DOHH2 (cell line): ENCODE measurements around the gene KLC4.
"Not testable (repeated sequence)": the region's sequence is repeated elsewhere in the genome, so short reads cannot be mapped to it uniquely, and the experiment has no call there.

Experiments
- H3F3A ChIP-seq: fragments of 200-600 bp; sonication (generic), shearing (Covaris generic); 2 replicates; pipeline ENCODE4 v1.6.0; 2016; ENCODE audit warnings: antibody characterized with exemption, mild to moderate bottlenecking; ENCODE audit not compliant: control insufficient read depth, insufficient read depth
- H3K27ac ChIP-seq: fragments of 200-600 bp; sonication (generic); 2 replicates; pipeline ENCODE4 v1.5.1; 2014; ENCODE audit warnings: low read depth, mild to moderate bottlenecking, low read length, moderate library complexity
- H3K27me3 ChIP-seq: fragments of 200-600 bp; sonication (generic); 2 replicates; pipeline ENCODE4 v1.6.1; 2014; ENCODE audit warnings: mild to moderate bottlenecking, low read length, mixed read lengths; ENCODE audit not compliant: control insufficient read depth
- H3K36me3 ChIP-seq: fragments of 200-600 bp; sonication (generic); 2 replicates; pipeline ENCODE4 v1.6.1; 2014; ENCODE audit warnings: mild to moderate bottlenecking, low read length, moderate library complexity, mixed read lengths; ENCODE audit not compliant: control insufficient read depth
- H3K4me1 ChIP-seq: fragments of 200-600 bp; sonication (generic); 2 replicates; pipeline ENCODE4 v1.6.1; 2014; ENCODE audit warnings: mild to moderate bottlenecking, low read length, mixed read lengths; ENCODE audit not compliant: control insufficient read depth
- H3K4me2 ChIP-seq: fragments of 200-600 bp; sonication (generic); 2 replicates; pipeline ENCODE4 v1.6.0; 2014; ENCODE audit warnings: mild to moderate bottlenecking, low read length, moderate library complexity
- H3K4me3 ChIP-seq: fragments of 200-600 bp; sonication (generic); 2 replicates; pipeline ENCODE4 v1.5.1; 2014; ENCODE audit warnings: mild to moderate bottlenecking, low read length, mixed read lengths
- H3K79me2 ChIP-seq: fragments of 200-600 bp; sonication (generic); 2 replicates; pipeline ENCODE4 v1.6.1; 2014; ENCODE audit warnings: mild to moderate bottlenecking, low read length, mixed read lengths; ENCODE audit not compliant: control insufficient read depth
- H3K9me2 ChIP-seq: fragments of 200-600 bp; sonication (generic); replicated peaks from 2 replicates; pipeline ENCODE4 v1.6.1; 2014; ENCODE audit warnings: mild to moderate bottlenecking, low read length, mixed read lengths; ENCODE audit not compliant: control insufficient read depth
- H3K9me3 ChIP-seq: fragments of 200-600 bp; sonication (generic); 2 replicates; pipeline ENCODE4 v1.6.1; 2014; ENCODE audit warnings: antibody characterized with exemption, low read length, mixed read lengths; ENCODE audit not compliant: control insufficient read depth, insufficient read depth
- H4K20me1 ChIP-seq: fragments of 200-600 bp; sonication (generic); 2 replicates; pipeline ENCODE4 v1.6.0; 2014; ENCODE audit warnings: low read depth, mild to moderate bottlenecking, antibody characterized with exemption, low read length, moderate library complexity; ENCODE audit not compliant: control insufficient read depth, insufficient read depth
- EZH2phosphoT487 ChIP-seq: fragments of 200-600 bp; sonication (generic); IDR thresholded peaks from 2 replicates; pipeline ENCODE4 v1.6.1; 2017; ENCODE audit warnings: borderline replicate concordance, mild to moderate bottlenecking, antibody characterized with exemption, low read length, moderate library complexity, mixed read lengths
- TF ChIP-seq, protein P1 (sequence below): fragments of 200-600 bp; sonication (generic); IDR thresholded peaks from one replicate; pipeline ENCODE4 v1.5.1; 2014; ENCODE audit warnings: antibody characterized with exemption, mild to moderate bottlenecking, low read depth, low read length; ENCODE audit not compliant: poor library complexity, severe bottlenecking

KLC4 gene

DNA sequence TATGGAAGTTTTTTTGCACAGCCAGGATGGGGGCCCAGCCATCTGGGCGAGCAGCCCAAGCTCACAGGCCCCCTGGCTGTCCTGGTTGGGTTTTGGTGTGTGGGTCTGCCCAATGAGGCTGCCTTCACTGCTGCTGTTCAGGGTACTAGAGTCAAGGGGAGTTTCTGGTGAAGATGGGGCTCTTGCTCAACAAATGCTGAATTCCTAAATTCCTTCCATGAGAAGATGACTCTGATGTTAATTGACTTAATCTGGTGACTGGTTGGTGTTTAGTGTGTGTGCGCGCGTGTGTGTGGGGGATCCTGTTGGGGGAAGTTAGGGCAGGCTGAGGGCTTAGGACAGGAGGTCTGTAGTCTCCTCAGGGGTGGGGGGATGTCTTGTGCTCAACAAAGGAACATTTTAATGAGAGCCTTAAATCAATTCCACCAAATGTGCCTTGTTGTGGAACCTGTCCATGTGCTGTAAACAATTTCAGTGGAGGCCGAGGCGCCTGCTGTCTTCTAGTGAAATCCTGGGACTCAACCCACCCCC is 18.6 kb downstream of the KLC4 start:
- Histone ChIP-seq H3K4me3 (no peak overlapping the region), H4K20me1 (no peaks in the 10 kb centered on the region), H3K9me2 (no peaks in the 10 kb centered on the region), H3K79me2 (no peaks in the 10 kb centered on the region), H3K36me3 (no peaks in the 10 kb centered on the region), H3K4me1 (peaks cover 6% of the 10 kb centered on the region; the same call in 1 of the 2 replicates), H3K4me2 (no peak overlapping the region), H3K27me3 (peaks cover 42% of the 10 kb centered on the region), H3F3A (no peaks in the 10 kb centered on the region), H3K9me3 (no peaks in the 10 kb centered on the region), H3K27ac (no peak overlapping the region)
- TF ChIP-seq EZH2phosphoT487, result no peak
- TF ChIP-seq, protein P1, sequence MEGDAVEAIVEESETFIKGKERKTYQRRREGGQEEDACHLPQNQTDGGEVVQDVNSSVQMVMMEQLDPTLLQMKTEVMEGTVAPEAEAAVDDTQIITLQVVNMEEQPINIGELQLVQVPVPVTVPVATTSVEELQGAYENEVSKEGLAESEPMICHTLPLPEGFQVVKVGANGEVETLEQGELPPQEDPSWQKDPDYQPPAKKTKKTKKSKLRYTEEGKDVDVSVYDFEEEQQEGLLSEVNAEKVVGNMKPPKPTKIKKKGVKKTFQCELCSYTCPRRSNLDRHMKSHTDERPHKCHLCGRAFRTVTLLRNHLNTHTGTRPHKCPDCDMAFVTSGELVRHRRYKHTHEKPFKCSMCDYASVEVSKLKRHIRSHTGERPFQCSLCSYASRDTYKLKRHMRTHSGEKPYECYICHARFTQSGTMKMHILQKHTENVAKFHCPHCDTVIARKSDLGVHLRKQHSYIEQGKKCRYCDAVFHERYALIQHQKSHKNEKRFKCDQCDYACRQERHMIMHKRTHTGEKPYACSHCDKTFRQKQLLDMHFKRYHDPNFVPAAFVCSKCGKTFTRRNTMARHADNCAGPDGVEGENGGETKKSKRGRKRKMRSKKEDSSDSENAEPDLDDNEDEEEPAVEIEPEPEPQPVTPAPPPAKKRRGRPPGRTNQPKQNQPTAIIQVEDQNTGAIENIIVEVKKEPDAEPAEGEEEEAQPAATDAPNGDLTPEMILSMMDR, result no peak

DNA sequence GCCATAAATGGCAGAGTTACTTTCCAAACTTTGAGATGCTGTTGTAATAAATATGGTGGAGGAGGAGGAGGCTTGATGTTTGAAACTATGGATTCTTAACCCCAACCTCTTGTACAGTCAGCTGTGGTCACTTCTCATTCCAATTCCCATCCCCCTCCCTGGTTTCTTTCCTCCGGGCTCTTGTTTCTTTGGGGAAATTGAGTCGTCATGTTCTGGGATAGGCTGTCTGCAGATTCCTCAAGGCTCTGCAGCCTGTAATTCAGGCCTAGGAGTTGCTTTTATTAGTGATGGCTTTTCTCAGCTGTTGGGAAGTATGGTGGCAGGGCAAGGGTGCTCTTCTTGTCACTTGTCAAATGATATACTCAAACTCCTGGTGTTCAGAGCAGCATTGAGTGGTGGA is 19.3 kb downstream of the KLC4 start:
- Histone ChIP-seq H3K4me2 (no peak overlapping the region), H4K20me1 (no peaks in the 10 kb centered on the region), H3K36me3 (no peaks in the 10 kb centered on the region), H3K27me3 (peaks cover 44% of the 10 kb centered on the region), H3K27ac (no peak overlapping the region), H3K4me3 (no peak overlapping the region), H3K9me2 (no peaks in the 10 kb centered on the region), H3K79me2 (no peaks in the 10 kb centered on the region), H3K9me3 (no peaks in the 10 kb centered on the region), H3F3A (no peaks in the 10 kb centered on the region), H3K4me1 (peaks cover 6% of the 10 kb centered on the region; the same call in 1 of the 2 replicates)
- TF ChIP-seq, protein P1, result no peak
- TF ChIP-seq EZH2phosphoT487, result no peak

DNA sequence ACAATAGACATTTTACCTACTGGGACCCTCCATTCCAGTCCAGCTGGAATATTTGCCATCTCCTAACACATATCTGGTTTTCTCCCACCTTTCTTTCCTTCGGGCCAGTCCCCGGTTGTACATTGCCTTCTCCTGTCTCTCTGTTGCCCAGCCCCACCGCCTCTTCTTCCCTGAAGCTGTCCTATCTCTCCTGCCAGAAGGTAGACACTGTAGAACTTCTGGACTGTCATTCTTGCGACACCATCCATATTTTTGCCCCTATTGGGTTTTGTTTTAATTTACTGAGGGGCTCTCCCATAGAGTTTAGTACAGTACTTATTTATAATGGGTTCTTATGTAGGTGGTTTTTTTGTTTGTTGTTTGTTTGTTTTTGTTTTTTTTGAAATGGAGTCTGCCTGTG is 21.6 kb downstream of the KLC4 start:
- peaks cover 42% of the 10 kb centered on the region for H3K27me3 ChIP-seq
- no peaks in the 10 kb centered on the region for H3K79me2 ChIP-seq
- no peaks in the 10 kb centered on the region for H3K9me2 ChIP-seq
- peaks cover 6% of the 10 kb centered on the region; the same call in 1 of the 2 replicates for H3K4me1 ChIP-seq
- no peaks in the 10 kb centered on the region for H3K9me3 ChIP-seq
- H3K4me3 ChIP-seq, result no peak overlapping the region
- no peaks in the 10 kb centered on the region for H3F3A ChIP-seq
- TF ChIP-seq, protein P1, result no peak
- TF ChIP-seq EZH2phosphoT487, result no peak
- no peak overlapping the region for H3K27ac ChIP-seq
- no peak overlapping the region for H3K4me2 ChIP-seq
- H4K20me1 ChIP-seq, result no peaks in the 10 kb centered on the region
- H3K36me3 ChIP-seq, result no peaks in the 10 kb centered on the region

DNA sequence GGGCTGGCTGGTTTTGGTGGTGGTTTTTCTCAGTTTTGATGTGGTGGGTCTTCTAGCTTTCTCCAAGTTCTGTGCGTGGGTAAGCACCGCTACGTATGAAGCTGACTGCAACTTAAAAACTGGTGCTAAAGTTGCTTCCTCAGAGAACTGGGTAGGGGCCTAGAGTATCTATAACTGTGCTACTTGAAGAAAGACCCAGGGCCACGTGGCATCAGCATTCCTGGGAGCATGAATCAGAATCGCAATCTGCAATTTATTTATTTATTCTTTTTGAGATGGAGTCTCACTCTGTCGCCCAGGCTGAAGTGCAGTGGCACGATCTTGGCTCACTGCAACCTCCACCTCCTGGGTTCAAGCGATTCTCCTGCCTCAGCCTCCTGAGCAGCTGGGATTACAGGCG is 22.5 kb downstream of the KLC4 start:
- H3K4me1 ChIP-seq, H3K27ac ChIP-seq, H4K20me1 ChIP-seq, H3K79me2 ChIP-seq, H3K36me3 ChIP-seq, H3K9me3 ChIP-seq, H3K4me3 ChIP-seq, H3F3A ChIP-seq, H3K4me2 ChIP-seq, H3K9me2 ChIP-seq: not testable (repeated sequence)
- peaks cover 37% of the 10 kb centered on the region for H3K27me3 ChIP-seq
